ENCODE data around the gene TRUB2. TPM values are rescaled to one million over a fixed set of nuclear protein-coding genes. Genes with fewer than 3 reads are reported as not detected.

The TRUB2 gene
- total and polyA plus RNA-seq, 2 of the 8 experiments (the other 6 are each of a cell fraction or from before 2014, with no cell fraction given) = 20.7 to 37.8 TPM

DNA sequence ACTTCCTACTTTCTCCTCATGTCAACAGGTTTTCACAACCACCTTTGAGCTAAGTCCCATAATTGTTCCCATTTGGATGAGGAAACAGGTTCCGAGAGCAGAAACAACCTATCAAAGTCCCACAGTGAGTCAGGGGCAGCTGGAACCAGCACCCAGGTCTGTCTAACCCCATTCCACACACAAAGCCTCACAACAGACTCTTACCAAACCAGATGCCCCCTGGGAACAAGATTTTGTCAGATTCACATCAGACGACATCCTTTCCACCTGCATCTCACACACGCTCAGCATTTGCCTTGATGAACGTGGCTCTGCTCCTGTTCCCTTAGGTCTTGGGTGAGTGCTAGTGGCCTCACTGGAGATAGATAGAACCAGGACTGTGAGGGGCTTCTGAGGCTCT lies 29.2 kb downstream of the TRUB2 start (continued):
- TF ChIP-seq, protein P1, sequence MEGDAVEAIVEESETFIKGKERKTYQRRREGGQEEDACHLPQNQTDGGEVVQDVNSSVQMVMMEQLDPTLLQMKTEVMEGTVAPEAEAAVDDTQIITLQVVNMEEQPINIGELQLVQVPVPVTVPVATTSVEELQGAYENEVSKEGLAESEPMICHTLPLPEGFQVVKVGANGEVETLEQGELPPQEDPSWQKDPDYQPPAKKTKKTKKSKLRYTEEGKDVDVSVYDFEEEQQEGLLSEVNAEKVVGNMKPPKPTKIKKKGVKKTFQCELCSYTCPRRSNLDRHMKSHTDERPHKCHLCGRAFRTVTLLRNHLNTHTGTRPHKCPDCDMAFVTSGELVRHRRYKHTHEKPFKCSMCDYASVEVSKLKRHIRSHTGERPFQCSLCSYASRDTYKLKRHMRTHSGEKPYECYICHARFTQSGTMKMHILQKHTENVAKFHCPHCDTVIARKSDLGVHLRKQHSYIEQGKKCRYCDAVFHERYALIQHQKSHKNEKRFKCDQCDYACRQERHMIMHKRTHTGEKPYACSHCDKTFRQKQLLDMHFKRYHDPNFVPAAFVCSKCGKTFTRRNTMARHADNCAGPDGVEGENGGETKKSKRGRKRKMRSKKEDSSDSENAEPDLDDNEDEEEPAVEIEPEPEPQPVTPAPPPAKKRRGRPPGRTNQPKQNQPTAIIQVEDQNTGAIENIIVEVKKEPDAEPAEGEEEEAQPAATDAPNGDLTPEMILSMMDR (IDR thresholded peaks at IDR 0.05; ENCODE audit: control extremely low read depth in 1 of 3, insufficient read depth in 1 of 3, low read depth in 1 of 3, low read length in 3 of 3) = no peak
- no peak for TF ChIP-seq MAFK (IDR thresholded peaks at IDR 0.05; ENCODE audit: low read depth, low read length)
